ENCODE measurements around the gene MFRP. TPM values are rescaled to one million over a fixed set of nuclear protein-coding genes. Genes with fewer than 3 reads are reported as not detected.

Gene MFRP
- total RNA-seq, 1 experiment from 2014 or later, result not detected

DNA sequence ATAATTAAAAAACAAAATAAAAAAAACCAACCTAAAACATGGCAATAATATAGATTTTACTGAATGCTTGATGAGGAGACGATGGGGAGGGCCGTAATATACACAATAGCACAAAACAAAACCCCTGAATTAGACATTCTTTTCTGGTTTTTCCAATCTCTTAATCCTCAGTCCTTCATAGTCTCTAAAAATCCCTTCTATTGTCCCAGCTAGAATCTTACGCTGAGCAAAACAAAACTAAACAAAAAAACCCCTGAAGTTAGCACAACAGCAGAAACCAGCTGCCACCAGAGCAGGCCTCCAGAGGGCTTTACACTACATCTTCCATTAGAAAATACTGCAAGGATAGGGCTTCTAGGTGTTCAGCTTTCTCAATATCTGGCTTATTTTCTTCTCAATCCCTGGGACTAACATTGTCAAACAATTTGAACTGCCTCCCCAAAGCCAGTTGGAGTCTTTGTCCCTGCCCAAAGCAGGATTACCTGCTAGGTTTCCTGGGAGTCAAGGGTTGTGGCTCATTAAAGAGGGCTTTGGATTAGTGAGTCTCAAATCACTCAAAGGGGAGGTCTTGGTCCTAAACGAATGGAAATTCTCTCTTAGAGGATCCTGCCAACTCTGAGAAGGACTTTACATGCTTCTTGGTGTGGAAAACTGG is 14.3 kb downstream of the MFRP start:
- CTCF ChIA-PET, result no interaction called here
- no peak overlapping the region for H3K4me3 ChIP-seq (ENCODE audit: low read length)
- H3K9me2 ChIP-seq (replicated peaks; ENCODE audit: low read length), result no peaks in the 10 kb centered on the region
- H3K79me2 ChIP-seq (ENCODE audit: low read length), result peaks cover 28% of the 10 kb centered on the region
- peaks cover 29% of the 10 kb centered on the region for H3K4me1 ChIP-seq (ENCODE audit: insufficient read depth, low read length)
- H3K9me3 ChIP-seq (ENCODE audit: low read length), result no peaks in the 10 kb centered on the region
- no peak overlapping the region for H3K27ac ChIP-seq (ENCODE audit: low read length)
- ATAC-seq (no peak), DNase-seq (no peak)
- H3K36me3 ChIP-seq (ENCODE audit: low read depth, low read length), result no peaks in the 10 kb centered on the region
- H3K4me2 ChIP-seq (ENCODE audit: low read length), result no peak overlapping the region
- no peaks in the 10 kb centered on the region for H3K27me3 ChIP-seq (ENCODE audit: low read length)
- H2AFZ ChIP-seq (ENCODE audit: low read length), result no peak overlapping the region
- intact Hi-C loops (cut with micrococcal nuclease), result no loop called here
- POLR2A ChIA-PET (ENCODE audit: unreplicated experiment), result no interaction called here
- TF ChIP-seq EZH2 (IDR thresholded peaks at IDR 0.05; ENCODE audit: low read length, unreplicated experiment) (no peak), EZH2phosphoT487 (IDR thresholded peaks at IDR 0.05; ENCODE audit: borderline replicate concordance, low read length) (no peak)
- TF ChIP-seq, protein P1, sequence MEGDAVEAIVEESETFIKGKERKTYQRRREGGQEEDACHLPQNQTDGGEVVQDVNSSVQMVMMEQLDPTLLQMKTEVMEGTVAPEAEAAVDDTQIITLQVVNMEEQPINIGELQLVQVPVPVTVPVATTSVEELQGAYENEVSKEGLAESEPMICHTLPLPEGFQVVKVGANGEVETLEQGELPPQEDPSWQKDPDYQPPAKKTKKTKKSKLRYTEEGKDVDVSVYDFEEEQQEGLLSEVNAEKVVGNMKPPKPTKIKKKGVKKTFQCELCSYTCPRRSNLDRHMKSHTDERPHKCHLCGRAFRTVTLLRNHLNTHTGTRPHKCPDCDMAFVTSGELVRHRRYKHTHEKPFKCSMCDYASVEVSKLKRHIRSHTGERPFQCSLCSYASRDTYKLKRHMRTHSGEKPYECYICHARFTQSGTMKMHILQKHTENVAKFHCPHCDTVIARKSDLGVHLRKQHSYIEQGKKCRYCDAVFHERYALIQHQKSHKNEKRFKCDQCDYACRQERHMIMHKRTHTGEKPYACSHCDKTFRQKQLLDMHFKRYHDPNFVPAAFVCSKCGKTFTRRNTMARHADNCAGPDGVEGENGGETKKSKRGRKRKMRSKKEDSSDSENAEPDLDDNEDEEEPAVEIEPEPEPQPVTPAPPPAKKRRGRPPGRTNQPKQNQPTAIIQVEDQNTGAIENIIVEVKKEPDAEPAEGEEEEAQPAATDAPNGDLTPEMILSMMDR (conservative IDR thresholded peaks at IDR 0.05; ENCODE audit: low read depth, low read length), result no peak
- BruUV-seq (replicated peaks), result no TSS peak
- H4K20me1 ChIP-seq (ENCODE audit: low read length), result no peaks in the 10 kb centered on the region
- no peaks in the 10 kb centered on the region for H3F3A ChIP-seq (ENCODE audit: low read length, unreplicated experiment)
- H3K9ac ChIP-seq (ENCODE audit: low read length), result no peak overlapping the region

GRCh38 chr11:119330237-119330636 is 16.3 kb downstream of the MFRP start:
- no peak overlapping the region for H3K4me2 ChIP-seq (ENCODE audit: low read length)
- intact Hi-C loops (cut with micrococcal nuclease), result no loop called here
- no peaks in the 10 kb centered on the region for H3K9me2 ChIP-seq (replicated peaks; ENCODE audit: low read length)
- no peak for TF ChIP-seq EZH2phosphoT487 (IDR thresholded peaks at IDR 0.05; ENCODE audit: borderline replicate concordance, low read length)
- TF ChIP-seq, protein P1 (conservative IDR thresholded peaks at IDR 0.05; ENCODE audit: low read depth, low read length), result no peak
- TF ChIP-seq EZH2 (IDR thresholded peaks at IDR 0.05; ENCODE audit: low read length, unreplicated experiment), result no peak
- H3K36me3 ChIP-seq (ENCODE audit: low read depth, low read length), result no peaks in the 10 kb centered on the region
- BruUV-seq (replicated peaks), result no TSS peak
- DNase-seq (no peak), ATAC-seq (no peak)
- ChIA-PET CTCF (no interaction called here), POLR2A (ENCODE audit: unreplicated experiment) (no interaction called here)
- H3K9me3 ChIP-seq (ENCODE audit: low read length), result no peaks in the 10 kb centered on the region
- no peaks in the 10 kb centered on the region for H4K20me1 ChIP-seq (ENCODE audit: low read length)
- H3K4me3 ChIP-seq (ENCODE audit: low read length), result no peak overlapping the region
- H3K4me1 ChIP-seq (ENCODE audit: insufficient read depth, low read length), result peaks cover 9% of the 10 kb centered on the region
- no peak overlapping the region for H3K9ac ChIP-seq (ENCODE audit: low read length)
- no peak overlapping the region for H3K27ac ChIP-seq (ENCODE audit: low read length)
- H2AFZ ChIP-seq (ENCODE audit: low read length), result no peak overlapping the region
- H3F3A ChIP-seq (ENCODE audit: low read length, unreplicated experiment), result no peaks in the 10 kb centered on the region
- no peaks in the 10 kb centered on the region for H3K27me3 ChIP-seq (ENCODE audit: low read length)
- H3K79me2 ChIP-seq (ENCODE audit: low read length), result peaks cover 8% of the 10 kb centered on the region

DNA sequence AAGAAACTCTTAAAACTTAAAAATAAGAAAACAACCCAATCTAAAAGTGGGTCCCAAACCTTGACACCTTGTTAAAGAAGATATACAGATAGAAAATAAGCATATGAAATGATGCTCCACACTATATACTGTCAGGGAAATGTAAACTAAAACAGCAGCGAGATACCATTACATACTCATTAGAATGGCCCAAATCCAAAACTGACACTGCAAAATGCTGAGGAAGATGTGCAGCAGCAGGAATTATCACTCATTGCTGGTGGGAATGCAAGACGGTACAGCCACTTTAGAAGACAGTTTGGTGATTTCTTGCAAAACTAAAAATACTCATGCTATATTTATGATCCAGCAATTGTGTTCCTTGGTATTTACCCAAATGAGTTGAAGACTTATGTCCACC is 17.2 kb downstream of the MFRP start:
- CTCF ChIA-PET, result no interaction called here

More for the DNA sequence above, 17.2 kb downstream of the MFRP start:
- Histone ChIP-seq H2AFZ (ENCODE audit: low read length) (no peak overlapping the region), H3K9me3 (ENCODE audit: low read length) (no peaks in the 10 kb centered on the region), H3K4me1 (ENCODE audit: insufficient read depth, low read length) (peaks cover 5% of the 10 kb centered on the region; the same call in 1 of the 2 replicates), H3K9ac (ENCODE audit: low read length) (no peak overlapping the region), H3K4me3 (ENCODE audit: low read length) (no peak overlapping the region), H3K79me2 (ENCODE audit: low read length) (no peaks in the 10 kb centered on the region), H3F3A (ENCODE audit: low read length, unreplicated experiment) (no peaks in the 10 kb centered on the region), H3K36me3 (ENCODE audit: low read depth, low read length) (no peaks in the 10 kb centered on the region), H3K27me3 (ENCODE audit: low read length) (no peaks in the 10 kb centered on the region), H3K27ac (ENCODE audit: low read length) (no peak overlapping the region), H3K4me2 (ENCODE audit: low read length) (no peak overlapping the region), H4K20me1 (ENCODE audit: low read length) (no peaks in the 10 kb centered on the region), H3K9me2 (replicated peaks; ENCODE audit: low read length) (no peaks in the 10 kb centered on the region)
- ATAC-seq (no peak), DNase-seq (no peak)
- POLR2A ChIA-PET (ENCODE audit: unreplicated experiment), result no interaction called here
- no peak for TF ChIP-seq EZH2phosphoT487 (IDR thresholded peaks at IDR 0.05; ENCODE audit: borderline replicate concordance, low read length)
- no peak for TF ChIP-seq EZH2 (IDR thresholded peaks at IDR 0.05; ENCODE audit: low read length, unreplicated experiment)
- intact Hi-C loops (cut with micrococcal nuclease), result loop anchor here (10.0 kb wide), 1 partner anchor 165 kb away; the partner anchor contains the start of gene NLRX1
- BruUV-seq (replicated peaks), result no TSS peak
